Esophagus muscularis mucosa (tissue), 4 donors: ENCODE data around the gene RPL37A. TPM values are rescaled to one million over a fixed set of nuclear protein-coding genes. Genes with fewer than 3 reads are reported as not detected.
"Not testable (repeated sequence)": the region's sequence is repeated elsewhere in the genome, so short reads cannot be mapped to it uniquely, and the experiment has no call there.

Experiments
- DNase-seq: peaks from one replicate; pipeline ENCODE4 v3.0.0-alpha.2; 2017; ENCODE audit errors: extremely low spot score
- H3K27ac ChIP-seq, 4 donors: fragments of 200-600 bp; sonication (generic); replicated peaks in 1 of 4; 1 replicate in 3 of 4; 2 replicates in 1 of 4; pipeline ENCODE4 v1.5.1; 2016 to 2019; ENCODE audit warnings: mild to moderate bottlenecking in 1 of 4
- H3K27me3 ChIP-seq, 4 donors: fragments of 200-600 bp; sonication (generic); one replicate each; pipeline versions ENCODE4 v1.5.1 to v1.6.0; 2016 to 2019
- H3K36me3 ChIP-seq, 4 donors: fragments of 200-600 bp; sonication (generic); one replicate each; pipeline ENCODE4 v1.5.1; 2016 to 2019
- H3K4me1 ChIP-seq, 4 donors: fragments of 200-600 bp; sonication (generic); one replicate each; pipeline ENCODE4 v1.5.1; 2016 to 2019
- H3K4me3 ChIP-seq, 4 donors: fragments of 200-600 bp; sonication (generic); 1 replicate in 2 of 4; 2 replicates in 2 of 4; pipeline ENCODE4 v1.5.1; 2016 to 2019; ENCODE audit warnings: mild to moderate bottlenecking in 4 of 4, moderate library complexity in 1 of 4
- H3K9me3 ChIP-seq, 4 donors: fragments of 200-600 bp; sonication (generic); 1 replicate in 3 of 4; 2 replicates in 1 of 4; pipeline ENCODE4 v1.5.1; 2016 to 2019
- EP300 ChIP-seq: sonication (generic); formaldehyde crosslinking; IDR thresholded peaks from one replicate; pipeline ENCODE4 v1.6.1; 2017; ENCODE audit warnings: antibody characterized with exemption
- POLR2A ChIP-seq: fragments of 450-650 bp; IDR thresholded peaks from one replicate; pipeline ENCODE4 v1.6.1; 2017; ENCODE audit warnings: antibody characterized with exemption, moderate library complexity, mild to moderate bottlenecking, low read depth
- POLR2AphosphoS5 ChIP-seq, 2 donors: sonication (generic); formaldehyde crosslinking; IDR thresholded peaks; one replicate each; pipeline ENCODE4 v1.6.1; 2017; ENCODE audit warnings: antibody characterized with exemption in 2 of 2
- WGBS: methylation state at CpG from one replicate; pipeline ENCODE4 v1.1.5; 2018; 5-methylcytosine and 5-hydroxymethylcytosine counted together
- intact Hi-C: fragments of 100-400 bp; cut with DNase I; formaldehyde crosslinking; loops from one replicate; pipeline ENCODE4 v1.15.1; 2023
- total RNA-seq, 4 donors: library from RNA; depleted of rRNA; stranded (reverse); fragments of >200 nt; gene quantifications; one replicate each; pipeline versions ENCODE4 v1.1.0 to v1.2.1, GENCODE V29; 2016
- TF ChIP-seq, protein P1 (sequence below), 3 experiments: fragments of 200-600 bp in 2 of 3; fragments of 450-650 bp in 1 of 3; sonication (generic) in 2 of 3; IDR thresholded peaks; one replicate each; pipeline ENCODE4 v1.5.1; 2017 to 2019; ENCODE audit warnings: antibody characterized with exemption in 3 of 3, mild to moderate bottlenecking in 2 of 3, moderate library complexity in 1 of 3

The RPL37A gene
- total RNA-seq, 4 donors from 2014 or later = 1,371 to 1,915 (median 1,581) TPM

GRCh38 chr2:216516730-216517350, 18.2 kb downstream of the RPL37A start:
- TF ChIP-seq, protein P1, sequence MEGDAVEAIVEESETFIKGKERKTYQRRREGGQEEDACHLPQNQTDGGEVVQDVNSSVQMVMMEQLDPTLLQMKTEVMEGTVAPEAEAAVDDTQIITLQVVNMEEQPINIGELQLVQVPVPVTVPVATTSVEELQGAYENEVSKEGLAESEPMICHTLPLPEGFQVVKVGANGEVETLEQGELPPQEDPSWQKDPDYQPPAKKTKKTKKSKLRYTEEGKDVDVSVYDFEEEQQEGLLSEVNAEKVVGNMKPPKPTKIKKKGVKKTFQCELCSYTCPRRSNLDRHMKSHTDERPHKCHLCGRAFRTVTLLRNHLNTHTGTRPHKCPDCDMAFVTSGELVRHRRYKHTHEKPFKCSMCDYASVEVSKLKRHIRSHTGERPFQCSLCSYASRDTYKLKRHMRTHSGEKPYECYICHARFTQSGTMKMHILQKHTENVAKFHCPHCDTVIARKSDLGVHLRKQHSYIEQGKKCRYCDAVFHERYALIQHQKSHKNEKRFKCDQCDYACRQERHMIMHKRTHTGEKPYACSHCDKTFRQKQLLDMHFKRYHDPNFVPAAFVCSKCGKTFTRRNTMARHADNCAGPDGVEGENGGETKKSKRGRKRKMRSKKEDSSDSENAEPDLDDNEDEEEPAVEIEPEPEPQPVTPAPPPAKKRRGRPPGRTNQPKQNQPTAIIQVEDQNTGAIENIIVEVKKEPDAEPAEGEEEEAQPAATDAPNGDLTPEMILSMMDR (IDR thresholded peaks at IDR 0.05) = peak; percentile 74 to 82 (median 80)
- TF ChIP-seq EP300 = no peak
- H3K36me3 ChIP-seq = no peaks in the 10 kb centered on the region
- H3K4me3 ChIP-seq = no peak overlapping the region
- H3K4me1 ChIP-seq = peaks cover 3 to 26% (median 12%) of the 10 kb centered on the region in 4 donors
- intact Hi-C loops = no loop called here
- no peaks in the 10 kb centered on the region for H3K9me3 ChIP-seq
- 39% methylated on average over 2 of the region's 2 CpGs for whole genome bisulfite sequencing
- H3K27me3 ChIP-seq = no peaks in the 10 kb centered on the region
- no peak for DNase-seq
- no peak overlapping the region for H3K27ac ChIP-seq

GRCh38 chr2:216517447-216518225, 19.0 kb downstream of the RPL37A start:
- intact Hi-C loops = no loop called here
- TF ChIP-seq EP300 (no peak), POLR2A (no peak), POLR2AphosphoS5 (IDR thresholded peaks at IDR 0.05) (no peak)
- TF ChIP-seq, protein P1 (IDR thresholded peaks at IDR 0.05) = no peak
- no peak for DNase-seq
- H3K27ac ChIP-seq = no peak overlapping the region
- no peaks in the 10 kb centered on the region for H3K9me3 ChIP-seq
- no peak overlapping the region for H3K4me3 ChIP-seq
- WGBS = 65% methylated on average over 4 of the region's 4 CpGs
- H3K27me3 ChIP-seq = no peaks in the 10 kb centered on the region
- peaks cover 3 to 26% (median 12%) of the 10 kb centered on the region in 4 donors for H3K4me1 ChIP-seq
- no peaks in the 10 kb centered on the region for H3K36me3 ChIP-seq

DNA sequence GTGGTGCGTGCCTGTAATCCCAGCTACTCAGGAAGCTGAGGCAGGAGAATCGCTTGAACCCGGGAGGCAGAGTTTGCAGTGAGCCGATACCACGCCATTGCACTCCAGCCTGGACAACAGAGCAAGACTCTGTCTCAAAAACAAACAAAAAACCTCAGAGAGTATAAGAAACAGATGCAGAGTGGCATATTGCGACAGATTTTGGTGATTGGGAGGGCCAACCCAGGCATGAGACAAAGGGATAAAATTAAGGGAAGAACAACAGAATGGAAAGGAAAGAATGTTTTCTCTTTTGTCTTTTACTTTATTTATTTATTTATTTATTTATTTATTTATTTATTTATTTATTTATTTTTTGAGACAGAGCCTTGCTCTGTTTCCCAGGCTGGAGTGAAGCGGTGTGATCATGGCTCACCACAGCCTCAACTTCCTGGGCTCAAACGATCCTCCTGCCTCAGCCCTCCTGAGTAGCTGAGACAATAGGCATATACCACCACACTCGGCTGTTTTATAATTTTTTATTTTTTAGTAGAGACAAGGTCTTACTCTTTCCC, 20.0 kb downstream of the RPL37A start:
- peaks cover 3 to 26% (median 12%) of the 10 kb centered on the region in 4 donors for H3K4me1 ChIP-seq
- DNase-seq, H3K36me3 ChIP-seq, H3K9me3 ChIP-seq, H3K27me3 ChIP-seq, H3K27ac ChIP-seq, H3K4me3 ChIP-seq: not testable (repeated sequence)
- WGBS = 88% methylated on average over 9 of the region's 9 CpGs
- intact Hi-C loops = loop anchor here (1.0 kb wide), 1 partner anchor 148 kb away; no protein-coding TSS in a partner anchor

- no peaks in the 10 kb centered on the region for H3K27me3 ChIP-seq
- peaks cover 3 to 26% (median 12%) of the 10 kb centered on the region in 4 donors for H3K4me1 ChIP-seq
- 71% methylated on average over 3 of the region's 3 CpGs for WGBS
- no peak overlapping the region for H3K4me3 ChIP-seq
- H3K36me3 ChIP-seq = no peaks in the 10 kb centered on the region
- intact Hi-C loops = loop anchor here (1.0 kb wide), 1 partner anchor 147 kb away; no protein-coding TSS in a partner anchor
- DNase-seq = no peak
- no peaks in the 10 kb centered on the region for H3K9me3 ChIP-seq
- H3K27ac ChIP-seq = no peak overlapping the region
- TF ChIP-seq, protein P1 (IDR thresholded peaks at IDR 0.05) = peak; percentile 79 to 86 (median 85)
- TF ChIP-seq POLR2AphosphoS5 (IDR thresholded peaks at IDR 0.05) = peak in 1 of 2 donors; percentile 42
- TF ChIP-seq POLR2A = no peak
- no peak for TF ChIP-seq EP300
Observed at GRCh38 chr2:216519154-216519762, 20.6 kb downstream of the RPL37A start.

DNA sequence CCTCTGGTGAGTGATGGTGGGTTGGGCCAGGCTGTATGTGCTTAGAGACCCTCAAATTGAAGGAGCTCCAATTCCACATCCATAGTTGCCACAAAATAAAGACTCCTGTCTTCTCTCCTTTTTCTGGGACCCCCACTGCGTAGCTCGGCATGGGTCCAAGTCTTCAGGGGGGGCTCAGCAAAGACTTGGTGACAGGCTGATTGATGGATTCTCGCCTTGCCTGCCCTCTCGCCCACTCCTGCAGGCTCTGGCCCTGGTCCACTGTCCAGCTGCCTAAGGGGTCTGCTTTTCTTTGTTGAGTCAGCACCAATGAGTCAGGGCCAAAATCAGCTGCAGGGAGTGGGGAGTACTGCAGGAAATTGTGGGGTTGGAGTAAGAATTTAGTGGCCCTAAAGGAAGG, 21.5 kb downstream of the RPL37A start:
- WGBS = 80% methylated on average over 1 of the region's 4 CpGs
- intact Hi-C loops = loop anchor here (10.0 kb wide), 1 partner anchor 995 kb away; no protein-coding TSS in a partner anchor
- H3K27ac ChIP-seq = no peak overlapping the region
- no peaks in the 10 kb centered on the region for H3K9me3 ChIP-seq
- H3K36me3 ChIP-seq = no peaks in the 10 kb centered on the region
- H3K27me3 ChIP-seq = no peaks in the 10 kb centered on the region
- TF ChIP-seq POLR2AphosphoS5 (IDR thresholded peaks at IDR 0.05) (no peak), EP300 (no peak), POLR2A (no peak)
- TF ChIP-seq, protein P1 (IDR thresholded peaks at IDR 0.05) = no peak
- no peak for DNase-seq
- H3K4me3 ChIP-seq = no peak overlapping the region
- peaks cover 3 to 26% (median 12%) of the 10 kb centered on the region in 4 donors for H3K4me1 ChIP-seq
